Measurements from ENCODE around the gene GSG1L. TPM values are rescaled to one million over a fixed set of nuclear protein-coding genes. Genes with fewer than 3 reads are reported as not detected.

The GSG1L gene
- total RNA-seq, 4 donors from 2014 or later: not detected

- TF ChIP-seq CTCF (IDR thresholded peaks at IDR 0.05; ENCODE audit: low read depth): no peak
These were observed 319.6 kb downstream of the GSG1L start for GRCh38 chr16:27743963-27744362.

GRCh38 chr16:27742333-27742732, 321.2 kb downstream of the GSG1L start:
- TF ChIP-seq CTCF (IDR thresholded peaks at IDR 0.05; ENCODE audit: low read depth): no peak

- no peak for TF ChIP-seq CTCF (IDR thresholded peaks at IDR 0.05; ENCODE audit: low read depth)
These were observed 322.9 kb downstream of the GSG1L start for GRCh38 chr16:27740496-27741201.

GRCh38 chr16:27739606-27740357, 323.7 kb downstream of the GSG1L start:
- TF ChIP-seq CTCF (IDR thresholded peaks at IDR 0.05; ENCODE audit: low read depth): no peak

GRCh38 chr16:27738596-27738995, 324.9 kb downstream of the GSG1L start:
- TF ChIP-seq CTCF (IDR thresholded peaks at IDR 0.05; ENCODE audit: low read depth): no peak

Small RNAs within 50 kb of the gene (small RNA-seq; reads per million reads assigned to genes)
- gene RNU6-1241P: not detected
- gene RNU6-159P: not detected

Other genes with a start within 250 kb of the GSG1L start
- gene XPO6, start 148.3 kb upstream of the GSG1L start, total RNA-seq: 100 to 1,000 TPM in 1 of 4 donors, 10 to 100 TPM in 3; 64.1 to 121 (median 82.9) TPM
- under 1 TPM in 2 of 4 donors, not detected in 2; 0.17 to 0.22 TPM for gene SBK1, start 228.8 kb upstream of the GSG1L start, total RNA-seq